Ishikawa (cell line): ENCODE measurements around the gene GNA14.

Experiments used
- CEBPB ChIP-seq: IDR thresholded peaks from 2 replicates; pipeline ENCODE4 v1.6.1; 2012
- CREB1 ChIP-seq: IDR thresholded peaks from 2 replicates; pipeline ENCODE4 v1.6.1; 2012; ENCODE audit warnings: low read depth
- EGR1 ChIP-seq: IDR thresholded peaks from 2 replicates; pipeline ENCODE4 v1.6.1; 2012
- EP300 ChIP-seq: IDR thresholded peaks from 2 replicates; pipeline ENCODE4 v1.6.1; 2012; ENCODE audit warnings: borderline replicate concordance
- FOXM1 ChIP-seq: IDR thresholded peaks from 2 replicates; pipeline ENCODE4 v1.6.1; 2012; ENCODE audit warnings: low read depth, borderline replicate concordance
- NFIC ChIP-seq: IDR thresholded peaks from 2 replicates; pipeline ENCODE4 v1.6.1; 2012
- RAD21 ChIP-seq: IDR thresholded peaks from 2 replicates; pipeline ENCODE4 v1.6.1; 2012; ENCODE audit warnings: low read depth
- REST ChIP-seq: IDR thresholded peaks from 2 replicates; pipeline ENCODE4 v1.6.1; 2012; ENCODE audit warnings: low read depth, mild to moderate bottlenecking
- TAF1 ChIP-seq: IDR thresholded peaks from 2 replicates; pipeline ENCODE4 v1.6.1; 2012; ENCODE audit warnings: low read depth, mild to moderate bottlenecking
- TCF12 ChIP-seq: IDR thresholded peaks from 2 replicates; pipeline ENCODE4 v1.6.1; 2012; ENCODE audit warnings: low read depth
- TEAD4 ChIP-seq: IDR thresholded peaks from 2 replicates; pipeline ENCODE4 v1.6.1; 2012
- USF1 ChIP-seq: IDR thresholded peaks from 2 replicates; pipeline ENCODE4 v1.6.1; 2012
- YY1 ChIP-seq: IDR thresholded peaks from 2 replicates; pipeline ENCODE4 v1.6.1; 2012; ENCODE audit warnings: low read depth
- ZBTB7A ChIP-seq: IDR thresholded peaks from 2 replicates; pipeline ENCODE4 v1.6.1; 2012; ENCODE audit warnings: low read depth
- TF ChIP-seq, protein P1 (sequence below): IDR thresholded peaks from 2 replicates; pipeline ENCODE4 v1.6.1; 2012

The GNA14 gene

GRCh38 chr9:77616191-77616590 is 31.9 kb downstream of the GNA14 start:
- 0 out of 2 replicates have a peak, but pooled peaks have one; percentile 30 for TF ChIP-seq NFIC
- TF ChIP-seq, protein P1, sequence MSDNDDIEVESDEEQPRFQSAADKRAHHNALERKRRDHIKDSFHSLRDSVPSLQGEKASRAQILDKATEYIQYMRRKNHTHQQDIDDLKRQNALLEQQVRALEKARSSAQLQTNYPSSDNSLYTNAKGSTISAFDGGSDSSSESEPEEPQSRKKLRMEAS: no peak

DNA sequence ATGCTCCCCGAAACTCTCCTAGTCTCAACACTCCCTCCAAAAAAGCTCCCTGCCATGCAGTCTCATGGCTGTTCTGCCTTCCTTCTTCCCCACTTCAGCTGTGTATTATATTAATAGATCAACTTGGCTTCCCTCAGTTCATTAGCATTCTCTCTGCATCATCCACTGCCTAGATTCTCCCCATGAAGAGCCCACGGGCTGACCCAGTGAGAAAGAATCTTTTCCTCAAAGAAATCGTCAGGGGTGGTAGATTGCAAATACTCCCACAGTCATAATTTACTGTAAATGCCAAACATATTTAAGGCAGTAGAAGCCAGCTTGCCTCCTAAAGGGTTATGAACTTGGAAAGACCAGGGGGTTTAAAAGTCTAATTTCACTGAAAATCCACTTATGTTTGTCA is 33.5 kb downstream of the GNA14 start:
- TF ChIP-seq TAF1 (no peak), EGR1 (no peak), USF1 (no peak), EP300 (no peak), YY1 (no peak), RAD21 (no peak), NFIC (no peak), TCF12 (no peak), REST (no peak)
- TF ChIP-seq, protein P1: no peak

- TF ChIP-seq, protein P1: no peak
- TF ChIP-seq USF1: no peak
- no peak for TF ChIP-seq ZBTB7A
- TF ChIP-seq YY1: no peak
- TF ChIP-seq CREB1: no peak
- no peak for TF ChIP-seq FOXM1
- TF ChIP-seq TCF12: no peak
- no peak for TF ChIP-seq TAF1
- no peak for TF ChIP-seq RAD21
- no peak for TF ChIP-seq REST
- TF ChIP-seq CEBPB: no peak
- TF ChIP-seq EP300: no peak
- no peak for TF ChIP-seq EGR1
- no peak for TF ChIP-seq NFIC
- no peak for TF ChIP-seq TEAD4
Observed at GRCh38 chr9:77606526-77606925, 41.6 kb downstream of the GNA14 start.

DNA sequence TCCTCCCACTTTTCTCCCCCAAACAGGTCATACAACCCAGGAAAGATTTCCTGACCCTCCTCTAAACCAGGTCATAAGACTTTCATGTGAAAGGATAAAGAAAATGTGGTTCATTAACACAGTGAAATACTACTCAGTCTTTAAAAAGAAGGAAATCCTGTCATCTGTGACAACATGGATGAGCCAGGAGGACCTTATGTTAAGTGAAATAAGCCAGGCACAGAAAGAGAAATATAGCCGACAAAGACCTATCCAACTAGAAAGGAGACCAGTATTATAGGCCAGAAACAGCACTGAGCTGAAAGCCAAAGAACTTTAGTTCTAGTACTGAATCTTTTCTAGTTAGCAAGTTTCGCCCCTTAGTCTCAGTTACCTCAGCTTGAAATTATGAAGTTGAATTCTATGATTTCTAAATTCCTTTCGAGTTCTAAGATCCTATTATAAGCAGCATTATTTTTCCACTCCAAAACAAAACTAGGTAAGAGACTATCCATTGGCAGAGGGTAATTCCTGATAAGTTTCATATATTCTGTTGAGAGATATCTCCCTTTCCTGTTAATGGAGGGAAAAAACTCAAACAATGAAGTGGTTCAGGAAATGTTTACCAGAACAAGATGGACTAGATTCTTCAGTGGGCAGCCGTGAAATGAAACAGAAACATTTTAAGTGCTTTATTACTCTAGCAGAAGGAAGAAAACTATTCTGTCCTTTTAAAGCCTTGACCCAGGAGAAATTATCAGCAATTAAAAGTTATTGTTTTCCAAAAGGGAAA is 42.5 kb downstream of the GNA14 start:
- TF ChIP-seq TEAD4 (no peak), TAF1 (no peak), FOXM1 (no peak), TCF12 (no peak), ZBTB7A (no peak), YY1 (no peak), NFIC (no peak), USF1 (no peak), EGR1 (no peak), CREB1 (no peak), RAD21 (no peak)
- TF ChIP-seq, protein P1: no peak

GRCh38 chr9:77604316-77604715 is 43.8 kb downstream of the GNA14 start:
- TF ChIP-seq USF1: no peak
- TF ChIP-seq, protein P1: no peak
- no peak for TF ChIP-seq TCF12
- no peak for TF ChIP-seq REST
- no peak for TF ChIP-seq YY1
- TF ChIP-seq RAD21: no peak
- no peak for TF ChIP-seq EGR1
- no peak for TF ChIP-seq NFIC
